Measurements from ENCODE around the gene RNF222. TPM values are rescaled to one million over a fixed set of nuclear protein-coding genes. Genes with fewer than 3 reads are reported as not detected.

RNF222 gene
- total RNA-seq, 2 donors from 2014 or later, result 0.52 to 0.62 TPM

- Mint-ChIP-seq H3K4me1 (peaks cover 5% of the 10 kb centered on the region), H3K27me3 (peaks cover 55% of the 10 kb centered on the region), H3K27ac (no peak overlapping the region), H3K4me3 (no peak overlapping the region), H3K36me3 (ENCODE audit: low read depth) (peaks cover 2% of the 10 kb centered on the region)
- DNase-seq (no peak), ATAC-seq (no peak)
- no peaks in the 10 kb centered on the region for H3K9me3 ChIP-seq (ENCODE audit: control insufficient read depth, low read length, poor library complexity, severe bottlenecking)
These were observed 28.6 kb upstream of the RNF222 start for GRCh38 chr17:8426094-8426720.

GRCh38 chr17:8421571-8421970 lies 23.9 kb upstream of the RNF222 start:
- H3K27ac Mint-ChIP-seq, result no peak overlapping the region
- no peak overlapping the region for H3K4me3 Mint-ChIP-seq
- peaks cover 3% of the 10 kb centered on the region for H3K4me1 Mint-ChIP-seq
- no peak for DNase-seq
- no peaks in the 10 kb centered on the region for H3K9me3 ChIP-seq (ENCODE audit: control insufficient read depth, low read length, poor library complexity, severe bottlenecking)
- no peak for ATAC-seq
- peaks cover 2% of the 10 kb centered on the region for H3K36me3 Mint-ChIP-seq (ENCODE audit: low read depth)
- peaks cover 71% of the 10 kb centered on the region for H3K27me3 Mint-ChIP-seq

GRCh38 chr17:8420041-8420934 lies 22.7 kb upstream of the RNF222 start:
- Mint-ChIP-seq H3K27me3 (peaks cover 69% of the 10 kb centered on the region), H3K36me3 (ENCODE audit: low read depth) (peaks cover 2% of the 10 kb centered on the region), H3K4me3 (no peak overlapping the region), H3K27ac (no peak overlapping the region), H3K4me1 (peaks cover 3% of the 10 kb centered on the region)
- H3K9me3 ChIP-seq (ENCODE audit: control insufficient read depth, low read length, poor library complexity, severe bottlenecking), result no peaks in the 10 kb centered on the region
- DNase-seq (no peak), ATAC-seq (no peak)

GRCh38 chr17:8419305-8419704 lies 21.7 kb upstream of the RNF222 start:
- DNase-seq, result no peak
- Mint-ChIP-seq H3K27ac (no peak overlapping the region), H3K27me3 (peaks cover 63% of the 10 kb centered on the region), H3K36me3 (ENCODE audit: low read depth) (peaks cover 2% of the 10 kb centered on the region), H3K4me3 (no peak overlapping the region), H3K4me1 (peaks cover 5% of the 10 kb centered on the region)
- no peaks in the 10 kb centered on the region for H3K9me3 ChIP-seq (ENCODE audit: control insufficient read depth, low read length, poor library complexity, severe bottlenecking)
- no peak for ATAC-seq

GRCh38 chr17:8418471-8418870 lies 20.8 kb upstream of the RNF222 start:
- H3K9me3 ChIP-seq (ENCODE audit: control insufficient read depth, low read length, poor library complexity, severe bottlenecking), result no peaks in the 10 kb centered on the region
- H3K4me1 Mint-ChIP-seq, result peaks cover 6% of the 10 kb centered on the region
- H3K27ac Mint-ChIP-seq, result no peak overlapping the region
- no peak overlapping the region for H3K4me3 Mint-ChIP-seq
- H3K36me3 Mint-ChIP-seq (ENCODE audit: low read depth), result peaks cover 2% of the 10 kb centered on the region
- no peak for DNase-seq
- no peak for ATAC-seq
- H3K27me3 Mint-ChIP-seq, result peaks cover 59% of the 10 kb centered on the region

GRCh38 chr17:8417806-8418205 lies 20.2 kb upstream of the RNF222 start:
- ATAC-seq (no peak), DNase-seq (no peak)
- no peaks in the 10 kb centered on the region for H3K9me3 ChIP-seq (ENCODE audit: control insufficient read depth, low read length, poor library complexity, severe bottlenecking)
- Mint-ChIP-seq H3K27ac (no peak overlapping the region), H3K4me1 (peaks cover 13% of the 10 kb centered on the region), H3K36me3 (ENCODE audit: low read depth) (no peaks in the 10 kb centered on the region), H3K4me3 (no peak overlapping the region), H3K27me3 (peaks cover 58% of the 10 kb centered on the region)

GRCh38 chr17:8413938-8414337 lies 16.3 kb upstream of the RNF222 start:
- Mint-ChIP-seq H3K4me1 (peaks cover 21% of the 10 kb centered on the region), H3K27ac (no peak overlapping the region), H3K4me3 (no peak overlapping the region), H3K27me3 (peaks cover 42% of the 10 kb centered on the region), H3K36me3 (ENCODE audit: low read depth) (no peaks in the 10 kb centered on the region)
- no peak for DNase-seq
- H3K9me3 ChIP-seq (ENCODE audit: control insufficient read depth, low read length, poor library complexity, severe bottlenecking), result no peaks in the 10 kb centered on the region
- no peak for ATAC-seq

GRCh38 chr17:8413328-8413727 lies 15.7 kb upstream of the RNF222 start:
- H3K27me3 Mint-ChIP-seq, result peaks cover 41% of the 10 kb centered on the region
- H3K36me3 Mint-ChIP-seq (ENCODE audit: low read depth), result no peaks in the 10 kb centered on the region
- H3K4me1 Mint-ChIP-seq, result peaks cover 21% of the 10 kb centered on the region
- no peaks in the 10 kb centered on the region for H3K9me3 ChIP-seq (ENCODE audit: control insufficient read depth, low read length, poor library complexity, severe bottlenecking)
- H3K4me3 Mint-ChIP-seq, result peak overlapping the region; percentile 73
- peak overlapping the region; percentile 85 for H3K27ac Mint-ChIP-seq
- peak; percentile 82 for ATAC-seq
- DNase-seq, result no peak

- Mint-ChIP-seq H3K36me3 (ENCODE audit: low read depth) (no peaks in the 10 kb centered on the region), H3K4me3 (no peak overlapping the region), H3K4me1 (peaks cover 21% of the 10 kb centered on the region), H3K27ac (peak overlapping the region; percentile 85), H3K27me3 (peaks cover 37% of the 10 kb centered on the region)
- no peak for DNase-seq
- H3K9me3 ChIP-seq (ENCODE audit: control insufficient read depth, low read length, poor library complexity, severe bottlenecking), result no peaks in the 10 kb centered on the region
- no peak for ATAC-seq
These were observed 14.5 kb upstream of the RNF222 start for GRCh38 chr17:8412089-8412488.

GRCh38 chr17:8410883-8411238 lies 13.2 kb upstream of the RNF222 start:
- no peak for DNase-seq
- Mint-ChIP-seq H3K36me3 (ENCODE audit: low read depth) (no peaks in the 10 kb centered on the region), H3K27ac (no peak overlapping the region), H3K4me3 (no peak overlapping the region), H3K27me3 (peaks cover 35% of the 10 kb centered on the region), H3K4me1 (peaks cover 21% of the 10 kb centered on the region)
- ATAC-seq, result no peak
- H3K9me3 ChIP-seq (ENCODE audit: control insufficient read depth, low read length, poor library complexity, severe bottlenecking), result no peaks in the 10 kb centered on the region

- H3K27ac Mint-ChIP-seq, result no peak overlapping the region
- H3K36me3 Mint-ChIP-seq (ENCODE audit: low read depth), result no peaks in the 10 kb centered on the region
- peaks cover 35% of the 10 kb centered on the region for H3K27me3 Mint-ChIP-seq
- ATAC-seq (peak; percentile 73), DNase-seq (peak; percentile 67 to 76 (median 71))
- H3K9me3 ChIP-seq (ENCODE audit: control insufficient read depth, low read length, poor library complexity, severe bottlenecking), result no peaks in the 10 kb centered on the region
- H3K4me1 Mint-ChIP-seq, result peaks cover 21% of the 10 kb centered on the region
- H3K4me3 Mint-ChIP-seq, result peak overlapping the region; percentile 31
These were observed 12.6 kb upstream of the RNF222 start for GRCh38 chr17:8409966-8410882.

- no peaks in the 10 kb centered on the region for H3K9me3 ChIP-seq (ENCODE audit: control insufficient read depth, low read length, poor library complexity, severe bottlenecking)
- ATAC-seq (no peak), DNase-seq (no peak)
- Mint-ChIP-seq H3K4me1 (peaks cover 14% of the 10 kb centered on the region), H3K27ac (peak overlapping the region; percentile 19), H3K36me3 (ENCODE audit: low read depth) (no peaks in the 10 kb centered on the region), H3K4me3 (no peak overlapping the region), H3K27me3 (peaks cover 46% of the 10 kb centered on the region)
These were observed 10.7 kb upstream of the RNF222 start for GRCh38 chr17:8408371-8408770.

- H3K27me3 Mint-ChIP-seq, result peaks cover 60% of the 10 kb centered on the region
- H3K27ac Mint-ChIP-seq, result no peak overlapping the region
- peaks cover 8% of the 10 kb centered on the region for H3K4me1 Mint-ChIP-seq
- ATAC-seq (no peak), DNase-seq (no peak)
- H3K4me3 Mint-ChIP-seq, result no peak overlapping the region
- H3K9me3 ChIP-seq (ENCODE audit: control insufficient read depth, low read length, poor library complexity, severe bottlenecking), result no peaks in the 10 kb centered on the region
- H3K36me3 Mint-ChIP-seq (ENCODE audit: low read depth), result no peaks in the 10 kb centered on the region
These were observed 8.5 kb upstream of the RNF222 start for GRCh38 chr17:8406174-8406573.

Measured in T-helper 17 cell (primary cell).